HG03280 (cell line): ENCODE data around the gene LTBP1.
"Not testable (repeated sequence)": the region's sequence is repeated elsewhere in the genome, so short reads cannot be mapped to it uniquely, and the experiment has no call there.

Experiments
- ATAC-seq: cut with Tn5 transposase; IDR thresholded peaks from one replicate; pipeline ENCODE4 v1.9.1; 2021; ENCODE audit warnings: mild to moderate bottlenecking, moderate library complexity; ENCODE audit not compliant: unreplicated experiment

Gene LTBP1

GRCh38 chr2:33135645-33136044 is 188.9 kb downstream of the LTBP1 start:
- no peak for ATAC-seq

GRCh38 chr2:33136056-33136455 is 189.3 kb downstream of the LTBP1 start:
- ATAC-seq: no peak

- no peak for ATAC-seq
Measured at GRCh38 chr2:33136566-33136965, 189.8 kb downstream of the LTBP1 start.

GRCh38 chr2:33137331-33137730 is 190.6 kb downstream of the LTBP1 start:
- ATAC-seq: no peak

GRCh38 chr2:33139949-33140348 is 193.2 kb downstream of the LTBP1 start:
- no peak for ATAC-seq

GRCh38 chr2:33141476-33141875 is 194.7 kb downstream of the LTBP1 start:
- no peak for ATAC-seq

- ATAC-seq: no peak
Measured at GRCh38 chr2:33142810-33143209, 196.1 kb downstream of the LTBP1 start.

- ATAC-seq: no peak
Measured at GRCh38 chr2:33144243-33144642, 197.5 kb downstream of the LTBP1 start.

- ATAC-seq: no peak
Measured at GRCh38 chr2:33145459-33145858, 198.7 kb downstream of the LTBP1 start.

- no peak for ATAC-seq
Measured at GRCh38 chr2:33146102-33146501, 199.3 kb downstream of the LTBP1 start.

- ATAC-seq: no peak
Measured at GRCh38 chr2:33153008-33153407, 206.3 kb downstream of the LTBP1 start.

- ATAC-seq: no peak
Measured at GRCh38 chr2:33158482-33159003, 211.8 kb downstream of the LTBP1 start.

- no peak for ATAC-seq
Measured at GRCh38 chr2:33160191-33160590, 213.4 kb downstream of the LTBP1 start.

GRCh38 chr2:33166287-33166881 is 219.6 kb downstream of the LTBP1 start:
- ATAC-seq: no peak

- ATAC-seq: no peak
Measured at GRCh38 chr2:33167622-33168245, 221.0 kb downstream of the LTBP1 start.

- no peak for ATAC-seq
Measured at GRCh38 chr2:33168425-33168824, 221.7 kb downstream of the LTBP1 start.

- ATAC-seq: no peak
Measured at GRCh38 chr2:33168922-33169321, 222.2 kb downstream of the LTBP1 start.

- not testable (repeated sequence) for ATAC-seq
Measured at GRCh38 chr2:33170251-33170650, 223.5 kb downstream of the LTBP1 start.

- ATAC-seq: no peak
Measured at GRCh38 chr2:33177627-33178026, 230.9 kb downstream of the LTBP1 start.

GRCh38 chr2:33178209-33178608 is 231.5 kb downstream of the LTBP1 start:
- no peak for ATAC-seq

GRCh38 chr2:33180915-33181314 is 234.2 kb downstream of the LTBP1 start:
- no peak for ATAC-seq

- ATAC-seq: no peak
Measured at GRCh38 chr2:33181466-33181865, 234.7 kb downstream of the LTBP1 start.

- no peak for ATAC-seq
Measured at GRCh38 chr2:33184041-33184440, 237.3 kb downstream of the LTBP1 start.
